K562 (cell line): ENCODE results near the gene TYW1B. TPM values are rescaled to one million over a fixed set of nuclear protein-coding genes. Genes with fewer than 3 reads are reported as not detected.

Source experiments
- ATAC-seq: fragments of 200-7000 bp; cut with Tn5 transposase; 3 replicates; pipeline ENCODE4 v1.9.1; 2020; ENCODE audit warnings: moderate library complexity
- BruUV-seq: library from RNA; stranded (reverse); fragments of 400-500 nt; replicated peaks from 2 replicates; lab custom pipeline; 2021; lab: Mats Ljungman, UMichigan
- CTCF ChIA-PET: fragments of 300-600 bp; formaldehyde crosslinking; extraction: SDS; loops from one replicate; lab custom pipeline; 2021; ENCODE audit warnings: low intra/inter-chr PET ratio; lab: Yijun Ruan, JAX
- POLR2A ChIA-PET: fragments of 300-600, 350-650 bp; sonication (Branson Sonifier 250); formaldehyde crosslinking; extraction: SDS; loops from one replicate; lab custom pipeline; 2021; ENCODE audit warnings: antibody characterized with exemption, inconsistent platforms; lab: Yijun Ruan, JAX
- DNase-seq, 4 experiments: peaks; one replicate each; pipeline versions ENCODE4 v3.0.0 to v3.0.0-alpha.2; 2011 to 2018; ENCODE audit warnings: low spot score in 3 of 4, mixed read lengths in 3 of 4; ENCODE audit errors: extremely low read depth in 1 of 4
- FAIRE-seq: peaks from 2 replicates; lab custom pipeline; 2011; peaks lifted over from hg19 to GRCh38; lab: Jason Lieb, UNC
- H2AFZ ChIP-seq: 2 replicates; pipeline ENCODE4 v1.6.0; 2011; ENCODE audit warnings: low read depth, low read length, control low read depth, inconsistent platforms
- H3K27ac ChIP-seq: fragments of 200-600 bp; 3 replicates; pipeline ENCODE4 v1.8.0; 2011; ENCODE audit warnings: low read depth, mild to moderate bottlenecking, control low read depth, inconsistent platforms, low read length, moderate library complexity, mixed read lengths; ENCODE audit errors: extremely low read depth
- H3K27me3 ChIP-seq, 2 experiments: fragments of 300-600 bp in 1 of 2; 2 replicates in 1 of 2; 3 replicates in 1 of 2; pipeline versions ENCODE4 v1.6.0 to v1.8.0; 2011; ENCODE audit warnings: inconsistent platforms in 2 of 2, low read length in 2 of 2, mild to moderate bottlenecking in 1 of 2, mixed read lengths in 1 of 2, moderate library complexity in 1 of 2; ENCODE audit not compliant: control insufficient read depth in 2 of 2, insufficient read depth in 2 of 2
- H3K36me3 ChIP-seq: fragments of 300-600 bp; 3 replicates; pipeline ENCODE4 v1.8.0; 2011; ENCODE audit warnings: mild to moderate bottlenecking, low read length, inconsistent platforms; ENCODE audit not compliant: control insufficient read depth, insufficient read depth
- H3K4me1 ChIP-seq, 2 experiments: fragments of 200-600 bp in 1 of 2; replicated peaks in 1 of 2; 2 replicates in 1 of 2; 3 replicates in 1 of 2; pipeline versions ENCODE4 v1.5.1 to v1.8.0; 2011; ENCODE audit warnings: inconsistent platforms in 2 of 2, low read length in 2 of 2, mild to moderate bottlenecking in 1 of 2, mixed read lengths in 1 of 2, moderate library complexity in 1 of 2; ENCODE audit not compliant: control insufficient read depth in 2 of 2, insufficient read depth in 2 of 2
- H3K4me2 ChIP-seq: 2 replicates; pipeline ENCODE4 v1.6.1; 2011; ENCODE audit warnings: low read length, control low read depth, inconsistent platforms, mixed read lengths; ENCODE audit not compliant: insufficient read depth
- H3K4me3 ChIP-seq: fragments of 200-600 bp; sonication (generic), shearing (Covaris generic); 2 replicates; pipeline ENCODE4 v1.5.1; 2016; ENCODE audit warnings: control low read depth, inconsistent platforms
- H3K79me2 ChIP-seq: fragments of 200-600 bp; 3 replicates; pipeline ENCODE4 v1.8.0; 2011; ENCODE audit warnings: low read length, inconsistent platforms; ENCODE audit not compliant: control insufficient read depth, insufficient read depth
- H3K9ac ChIP-seq, 2 experiments: 2 replicates each; pipeline versions ENCODE4 v1.6.0 to v1.6.1; 2011; ENCODE audit warnings: low read depth in 2 of 2, low read length in 2 of 2, control low read depth in 1 of 2, inconsistent platforms in 1 of 2, mild to moderate bottlenecking in 1 of 2, mixed read lengths in 1 of 2; ENCODE audit not compliant: insufficient read depth in 1 of 2
- H3K9me1 ChIP-seq: one replicate; pipeline ENCODE4 v1.6.0; 2011; ENCODE audit warnings: inconsistent platforms, mild to moderate bottlenecking, low read length, moderate library complexity; ENCODE audit not compliant: control insufficient read depth, insufficient read depth
- H3K9me3 ChIP-seq: replicated peaks from 2 replicates; pipeline ENCODE4 v1.5.1; 2011; ENCODE audit warnings: low read depth, low read length, inconsistent platforms; ENCODE audit not compliant: control insufficient read depth, insufficient read depth
- H4K20me1 ChIP-seq: replicated peaks from 2 replicates; pipeline ENCODE4 v1.6.1; 2011; ENCODE audit warnings: low read length, inconsistent platforms, mixed read lengths; ENCODE audit not compliant: control insufficient read depth, insufficient read depth
- BMI1 ChIP-seq: fragments of 150-350 bp; IDR thresholded peaks from 2 replicates; pipeline ENCODE4 v1.6.1; 2014; ENCODE audit warnings: low read length
- NFATC3 ChIP-seq: fragments of 450-650 bp; IDR thresholded peaks from 2 replicates; pipeline ENCODE4 v1.6.1; 2017; ENCODE audit warnings: mild to moderate bottlenecking
- ZNF121 ChIP-seq: sonication (generic); formaldehyde crosslinking; conservative IDR thresholded peaks from 2 replicates; pipeline ENCODE4 v1.8.0; 2022; ENCODE audit warnings: missing genetic modification reagents
- ZNF589 ChIP-seq: fragments of 200-800 bp; sonication (Bioruptor generic); IDR thresholded peaks from 2 replicates; pipeline ENCODE4 v1.6.1; 2016; ENCODE audit warnings: low read depth, missing genetic modification characterization, missing compliant biosample characterization
- WGBS: fragments of 100-300 bp; shearing (Covaris generic); methylation state at CpG from one replicate; pipeline ENCODE4 v1.1.6; 2016; ENCODE audit warnings: low coverage, mixed read lengths; ENCODE audit not compliant: insufficient coverage; ENCODE audit errors: missing lambda C conversion rate; 5-methylcytosine and 5-hydroxymethylcytosine counted together
- in situ Hi-C: fragments of 300-500 bp; cut with MboI; formaldehyde crosslinking; loops from 4 replicates; pipeline ENCODE4 v1.15.0; 2018; ENCODE audit warnings: inconsistent platforms, mixed read lengths
- intact Hi-C: fragments of 100-400 bp; cut with micrococcal nuclease; formaldehyde crosslinking; loops from 2 replicates; pipeline ENCODE4 v1.14.2; 2022
- polyA plus RNA-seq, 8 experiments: library from polyadenylated mRNA; depleted of rRNA in 4 of 8; stranded (reverse) in 5 of 8; unstranded in 3 of 8; fragments of >200 nt; fragmentation: Nextera tagmentation in 2 of 8; fragmentation: Illumina TruSeq in 1 of 8; extraction: Ambion mirVana in 2 of 8; extraction: Trizol in 1 of 8; gene quantifications; 2 replicates each; pipeline versions ENCODE4 v1.2.1 to v1.2.3, GENCODE V29; 2011 to 2014; ENCODE audit warnings: inconsistent platforms in 1 of 8, missing spikeins in 1 of 8
- total RNA-seq, 7 experiments: library from RNA; depleted of rRNA in 6 of 7; stranded (reverse); fragments of >200 nt in 6 of 7; fragmentation: Illumina TruSeq in 2 of 7; extraction: Trizol in 2 of 7; gene quantifications; 2 replicates each; pipeline versions ENCODE4 v1.2.1 to v1.2.3, GENCODE V29; 2011 to 2021; ENCODE audit warnings: low replicate concordance in 1 of 7
- TF ChIP-seq, protein P1 (sequence below): fragments of 250-450 bp; sonication (Bioruptor Pico); IDR thresholded peaks from 2 replicates; pipeline ENCODE4 v1.5.0; 2020; ENCODE audit warnings: mild to moderate bottlenecking
- TF ChIP-seq, protein P2 (sequence below): sonication (generic); formaldehyde crosslinking; IDR thresholded peaks from 2 replicates; pipeline ENCODE4 v1.8.1; 2023; ENCODE audit warnings: missing genetic modification reagents, mild to moderate bottlenecking, borderline replicate concordance

The TYW1B gene
- total and polyA plus RNA-seq, 9 of the 15 experiments (the other 6 are each of a cell fraction or from before 2014, with no cell fraction given): 5.8 to 14.7 (median 9.8) TPM

DNA sequence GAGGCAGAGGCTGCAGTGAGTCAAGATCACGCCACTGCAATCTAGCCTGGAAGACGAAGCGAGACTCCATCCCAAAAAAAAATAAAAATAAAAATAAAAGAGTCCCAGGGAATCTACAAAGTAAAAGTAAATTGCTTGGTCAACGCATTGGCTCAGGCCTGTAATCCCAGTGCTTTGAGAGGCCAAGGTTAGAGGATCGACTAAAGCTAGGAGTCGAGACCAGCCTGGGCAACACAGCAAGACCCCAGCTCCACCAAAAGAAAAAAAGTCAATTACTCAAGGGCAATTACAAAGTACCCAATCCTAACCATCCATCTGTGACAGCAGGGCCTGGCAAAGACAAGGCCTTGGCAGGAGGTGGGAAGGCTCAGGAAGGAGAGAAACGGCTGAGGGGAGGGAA, 288.3 kb downstream of the TYW1B start:
- 14% methylated on average over 7 of the region's 7 CpGs for WGBS
- H3K36me3 ChIP-seq: no peaks in the 10 kb centered on the region
- no peaks in the 10 kb centered on the region for H3K9me1 ChIP-seq
- in situ Hi-C loops (no loop called here), intact Hi-C loops (no loop called here)
- H4K20me1 ChIP-seq: no peaks in the 10 kb centered on the region
- H3K9me3 ChIP-seq: no peaks in the 10 kb centered on the region
- H2AFZ ChIP-seq: no peak overlapping the region
- ATAC-seq (no peak), DNase-seq (no peak), FAIRE-seq (no peak)
- H3K27me3 ChIP-seq: peaks cover 13 to 32% of the 10 kb centered on the region in 2 experiments; a peak in 4 of 5 replicates
- POLR2A ChIA-PET: interaction anchor here (0.6 kb wide), 1 partner anchor 15 kb away, joined by 3 read pairs; no protein-coding TSS in a partner anchor
- H3K9ac ChIP-seq: no peak overlapping the region
- no peaks in the 10 kb centered on the region for H3K79me2 ChIP-seq
- no peaks in the 10 kb centered on the region; a peak in 1 of 5 replicates for H3K4me1 ChIP-seq
- no peak overlapping the region for H3K4me2 ChIP-seq
- no peak for TF ChIP-seq ZNF589 (CRISPR knock-in tag)
- peak; percentile 33 for TF ChIP-seq ZNF121 (CRISPR knock-in tag)
- TF ChIP-seq BMI1: no peak
- no peak for TF ChIP-seq NFATC3
- TF ChIP-seq, protein P1, sequence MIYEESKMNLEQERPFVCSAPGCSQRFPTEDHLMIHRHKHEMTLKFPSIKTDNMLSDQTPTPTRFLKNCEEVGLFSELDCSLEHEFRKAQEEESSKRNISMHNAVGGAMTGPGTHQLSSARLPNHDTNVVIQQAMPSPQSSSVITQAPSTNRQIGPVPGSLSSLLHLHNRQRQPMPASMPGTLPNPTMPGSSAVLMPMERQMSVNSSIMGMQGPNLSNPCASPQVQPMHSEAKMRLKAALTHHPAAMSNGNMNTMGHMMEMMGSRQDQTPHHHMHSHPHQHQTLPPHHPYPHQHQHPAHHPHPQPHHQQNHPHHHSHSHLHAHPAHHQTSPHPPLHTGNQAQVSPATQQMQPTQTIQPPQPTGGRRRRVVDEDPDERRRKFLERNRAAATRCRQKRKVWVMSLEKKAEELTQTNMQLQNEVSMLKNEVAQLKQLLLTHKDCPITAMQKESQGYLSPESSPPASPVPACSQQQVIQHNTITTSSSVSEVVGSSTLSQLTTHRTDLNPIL: no peak
- TF ChIP-seq, protein P2, sequence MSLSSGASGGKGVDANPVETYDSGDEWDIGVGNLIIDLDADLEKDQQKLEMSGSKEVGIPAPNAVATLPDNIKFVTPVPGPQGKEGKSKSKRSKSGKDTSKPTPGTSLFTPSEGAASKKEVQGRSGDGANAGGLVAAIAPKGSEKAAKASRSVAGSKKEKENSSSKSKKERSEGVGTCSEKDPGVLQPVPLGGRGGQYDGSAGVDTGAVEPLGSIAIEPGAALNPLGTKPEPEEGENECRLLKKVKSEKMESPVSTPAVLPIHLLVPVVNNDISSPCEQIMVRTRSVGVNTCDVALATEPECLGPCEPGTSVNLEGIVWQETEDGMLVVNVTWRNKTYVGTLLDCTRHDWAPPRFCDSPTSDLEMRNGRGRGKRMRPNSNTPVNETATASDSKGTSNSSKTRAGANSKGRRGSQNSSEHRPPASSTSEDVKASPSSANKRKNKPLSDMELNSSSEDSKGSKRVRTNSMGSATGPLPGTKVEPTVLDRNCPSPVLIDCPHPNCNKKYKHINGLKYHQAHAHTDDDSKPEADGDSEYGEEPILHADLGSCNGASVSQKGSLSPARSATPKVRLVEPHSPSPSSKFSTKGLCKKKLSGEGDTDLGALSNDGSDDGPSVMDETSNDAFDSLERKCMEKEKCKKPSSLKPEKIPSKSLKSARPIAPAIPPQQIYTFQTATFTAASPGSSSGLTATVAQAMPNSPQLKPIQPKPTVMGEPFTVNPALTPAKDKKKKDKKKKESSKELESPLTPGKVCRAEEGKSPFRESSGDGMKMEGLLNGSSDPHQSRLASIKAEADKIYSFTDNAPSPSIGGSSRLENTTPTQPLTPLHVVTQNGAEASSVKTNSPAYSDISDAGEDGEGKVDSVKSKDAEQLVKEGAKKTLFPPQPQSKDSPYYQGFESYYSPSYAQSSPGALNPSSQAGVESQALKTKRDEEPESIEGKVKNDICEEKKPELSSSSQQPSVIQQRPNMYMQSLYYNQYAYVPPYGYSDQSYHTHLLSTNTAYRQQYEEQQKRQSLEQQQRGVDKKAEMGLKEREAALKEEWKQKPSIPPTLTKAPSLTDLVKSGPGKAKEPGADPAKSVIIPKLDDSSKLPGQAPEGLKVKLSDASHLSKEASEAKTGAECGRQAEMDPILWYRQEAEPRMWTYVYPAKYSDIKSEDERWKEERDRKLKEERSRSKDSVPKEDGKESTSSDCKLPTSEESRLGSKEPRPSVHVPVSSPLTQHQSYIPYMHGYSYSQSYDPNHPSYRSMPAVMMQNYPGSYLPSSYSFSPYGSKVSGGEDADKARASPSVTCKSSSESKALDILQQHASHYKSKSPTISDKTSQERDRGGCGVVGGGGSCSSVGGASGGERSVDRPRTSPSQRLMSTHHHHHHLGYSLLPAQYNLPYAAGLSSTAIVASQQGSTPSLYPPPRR (CRISPR knock-in tag): no peak
- H3K27ac ChIP-seq: no peak overlapping the region
- CTCF ChIA-PET: no interaction called here
- BruUV-seq: no TSS peak
- H3K4me3 ChIP-seq: no peak overlapping the region
